GM21528 (cell line): ENCODE results near the gene BIRC2.

Source experiments
- ATAC-seq: cut with Tn5 transposase; IDR thresholded peaks from one replicate; pipeline ENCODE4 v1.9.1; 2021; ENCODE audit warnings: mild to moderate bottlenecking, moderate library complexity; ENCODE audit not compliant: unreplicated experiment, low FRiP score

The BIRC2 gene

GRCh38 chr11:102426000-102426399 lies 79.0 kb downstream of the BIRC2 start:
- ATAC-seq, result no peak

- no peak for ATAC-seq
Observed at GRCh38 chr11:102426570-102426969, 79.6 kb downstream of the BIRC2 start.

- ATAC-seq, result no peak
Observed at GRCh38 chr11:102427068-102427467, 80.1 kb downstream of the BIRC2 start.
